GM20431 (cell line): ENCODE results near the gene SLC9A9.

Experiments used
- in situ Hi-C: fragments of 300-500 bp; cut with MseI, MboI; formaldehyde crosslinking; loops from one replicate; pipeline ENCODE4 v1.15.0; 2020; ENCODE audit warnings: low sequenced_read_pairs; ENCODE audit not compliant: unreplicated experiment

SLC9A9 gene

DNA sequence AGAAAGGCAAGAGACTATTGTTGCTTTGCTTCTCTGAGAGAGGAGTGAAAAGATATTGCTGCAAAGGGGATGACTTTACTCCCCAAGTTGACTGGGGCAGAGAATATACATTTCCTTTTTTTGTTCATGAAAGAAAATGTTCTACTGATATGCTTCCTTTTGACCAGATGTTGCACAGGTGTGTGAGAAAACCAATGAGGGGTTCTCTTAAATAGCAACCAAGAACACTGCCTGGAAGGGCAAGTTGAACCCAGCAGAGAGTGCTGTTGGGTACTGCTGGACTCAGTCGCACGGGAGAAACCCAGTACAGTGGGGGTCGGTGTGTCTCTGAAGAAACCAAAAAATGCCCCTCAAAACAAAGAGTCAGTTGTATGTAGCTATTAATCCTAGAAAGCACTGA, 627.5 kb downstream of the SLC9A9 start:
- in situ Hi-C loops: no loop called here

DNA sequence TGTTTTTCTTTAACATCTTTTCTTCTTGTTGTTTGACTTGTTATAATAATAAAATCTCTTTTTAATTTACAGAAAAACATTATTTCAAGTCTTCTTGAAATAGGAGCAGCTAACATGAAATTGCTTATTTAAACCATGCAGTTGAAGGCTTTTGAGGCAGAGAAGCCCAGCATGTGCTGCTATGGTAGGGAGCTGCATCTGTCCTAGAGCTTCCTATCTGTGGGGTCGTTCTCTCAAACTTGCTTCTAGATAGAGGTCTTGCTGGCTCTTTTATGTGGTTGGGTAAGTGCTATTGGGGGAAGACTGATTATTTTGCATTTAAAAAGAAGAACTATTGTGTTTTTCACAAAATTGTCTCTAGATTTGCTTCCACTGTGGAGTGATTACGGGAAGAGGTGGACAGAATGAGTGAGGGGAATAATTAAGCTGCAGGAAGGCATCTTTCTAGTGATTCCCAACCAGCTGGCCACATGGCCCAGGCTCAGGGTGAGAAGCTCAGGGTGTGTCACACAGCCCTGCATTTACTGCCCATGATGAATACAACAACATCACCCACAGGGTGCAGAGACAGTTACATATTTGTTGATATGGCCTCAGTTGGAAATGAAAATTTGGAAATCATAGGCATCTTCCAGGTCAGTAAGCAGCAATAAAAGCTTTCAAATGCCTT, 630.0 kb downstream of the SLC9A9 start:
- in situ Hi-C loops: no loop called here

DNA sequence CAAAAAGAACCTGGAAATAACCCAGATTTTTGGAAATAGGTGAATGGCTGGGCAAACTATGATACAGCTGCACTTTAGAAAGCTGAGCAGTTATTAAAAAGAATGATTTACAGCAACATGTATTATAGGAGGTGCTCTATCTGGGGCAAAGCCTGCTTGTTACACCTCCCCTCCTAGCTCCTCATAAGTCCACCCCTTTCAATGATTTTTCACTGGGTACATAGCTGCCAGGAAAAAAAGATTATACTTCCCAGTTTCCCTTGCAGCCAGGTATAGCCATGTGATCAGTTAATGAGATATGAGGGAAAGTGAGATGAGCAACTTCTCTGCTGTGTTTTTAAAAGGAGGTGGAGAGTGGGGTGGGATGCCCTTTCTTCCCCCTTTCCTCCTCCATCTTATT, 631.0 kb downstream of the SLC9A9 start:
- in situ Hi-C loops: no loop called here

DNA sequence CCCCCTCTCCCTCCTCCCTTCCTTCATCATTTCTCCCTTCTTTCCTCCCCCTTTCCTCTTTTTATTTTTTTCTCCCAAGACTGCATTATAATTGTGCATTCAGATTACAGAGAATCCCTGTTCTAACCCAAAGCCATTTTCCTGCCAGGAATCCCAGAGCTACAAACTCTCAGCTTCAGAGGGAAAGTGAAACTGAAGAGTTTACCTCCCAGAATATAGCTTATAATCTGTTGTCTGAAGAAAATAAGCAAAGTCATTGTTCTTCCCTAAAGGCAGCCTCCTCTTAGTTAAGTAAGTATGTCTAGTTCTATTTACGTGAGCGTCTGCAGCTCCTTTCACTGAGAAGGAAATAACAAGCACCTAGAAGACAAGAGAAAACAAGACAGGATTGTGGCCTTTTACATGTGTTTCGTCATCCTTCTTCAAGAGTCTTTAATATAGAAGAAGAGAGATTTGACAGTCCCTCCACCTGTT, 631.5 kb downstream of the SLC9A9 start:
- in situ Hi-C loops: no loop called here
